Fibroblast of lung (primary cell): ENCODE results near the gene AGAP1. TPM values are rescaled to one million over a fixed set of nuclear protein-coding genes. Genes with fewer than 3 reads are reported as not detected.

ENCODE experiments used
- DNase-seq, 2 donors: peaks; one replicate each; pipeline versions ENCODE4 v3.0.0 to v3.0.0-alpha.2; 2010; ENCODE audit warnings: low read depth in 2 of 2
- H2AFZ ChIP-seq: 2 replicates; pipeline ENCODE4 v1.5.1; 2012; ENCODE audit warnings: low read length, control low read depth, inconsistent platforms
- H3K27ac ChIP-seq: 2 replicates; pipeline ENCODE4 v1.5.1; 2011; ENCODE audit warnings: low read length, control low read depth; ENCODE audit not compliant: insufficient read depth
- H3K27me3 ChIP-seq: 2 replicates; pipeline ENCODE4 v1.5.1; 2011; ENCODE audit warnings: mild to moderate bottlenecking, low read length; ENCODE audit not compliant: control insufficient read depth, insufficient read depth
- H3K36me3 ChIP-seq: 2 replicates; pipeline ENCODE4 v1.5.1; 2011; ENCODE audit warnings: low read length; ENCODE audit not compliant: control insufficient read depth, insufficient read depth
- H3K4me1 ChIP-seq: 2 replicates; pipeline ENCODE4 v1.5.1; 2011; ENCODE audit warnings: low read length; ENCODE audit not compliant: control insufficient read depth, insufficient read depth; ENCODE audit errors: extremely low read depth
- H3K4me2 ChIP-seq: 2 replicates; pipeline ENCODE4 v1.5.1; 2011; ENCODE audit warnings: low read length, control low read depth; ENCODE audit not compliant: insufficient read depth; ENCODE audit errors: extremely low read depth
- H3K4me3 ChIP-seq, 4 experiments: fragments of 200-600 bp in 1 of 4; sonication (generic) in 1 of 4; replicated peaks in 1 of 4; 2 replicates each; pipeline ENCODE4 v1.5.1; 2011 to 2016; ENCODE audit warnings: low read length in 4 of 4, low read depth in 3 of 4, mild to moderate bottlenecking in 3 of 4, control low read depth in 2 of 4, inconsistent platforms in 1 of 4, mixed read lengths in 1 of 4; ENCODE audit not compliant: insufficient read depth in 1 of 4; ENCODE audit errors: control extremely low read depth in 1 of 4
- H3K79me2 ChIP-seq: 2 replicates; pipeline ENCODE4 v1.5.1; 2012; ENCODE audit warnings: mild to moderate bottlenecking, low read length, inconsistent platforms; ENCODE audit not compliant: control insufficient read depth, insufficient read depth
- H3K9ac ChIP-seq: 2 replicates; pipeline ENCODE4 v1.5.1; 2011; ENCODE audit warnings: mild to moderate bottlenecking, low read length, control low read depth; ENCODE audit not compliant: insufficient read depth
- H3K9me3 ChIP-seq: 2 replicates; pipeline ENCODE4 v1.5.1; 2012; ENCODE audit warnings: low read depth, low read length; ENCODE audit not compliant: control insufficient read depth, insufficient read depth
- H4K20me1 ChIP-seq: 2 replicates; pipeline ENCODE4 v1.5.1; 2011; ENCODE audit warnings: low read length; ENCODE audit not compliant: control insufficient read depth, insufficient read depth; ENCODE audit errors: extremely low read depth
- CTCF ChIP-seq, 2 donors: IDR thresholded peaks in 1 of 2; conservative IDR thresholded peaks in 1 of 2; 1 replicate in 1 of 2; 2 replicates in 1 of 2; pipeline ENCODE4 v1.5.1; 2011 to 2012; ENCODE audit warnings: low read length in 2 of 2, control low read depth in 1 of 2, inconsistent platforms in 1 of 2, low read depth in 1 of 2, mild to moderate bottlenecking in 1 of 2
- EZH2 ChIP-seq: IDR thresholded peaks from 2 replicates; pipeline ENCODE4 v1.5.1; 2012; ENCODE audit warnings: low read length, control low read depth, mild to moderate bottlenecking; ENCODE audit errors: missing control alignments
- polyA plus RNA-seq, 2 donors: library from polyadenylated mRNA; depleted of rRNA in 1 of 2; stranded (reverse) in 1 of 2; unstranded in 1 of 2; fragments of >200 nt; gene quantifications; 2 replicates each; pipeline ENCODE4 v1.2.1, GENCODE V29; 2011 to 2012; ENCODE audit warnings: missing spikeins in 1 of 2
- total RNA-seq: library from RNA; depleted of rRNA; stranded (reverse); fragments of >200 nt; gene quantifications from 2 replicates; pipeline ENCODE4 v1.2.1, GENCODE V29; 2014

Gene AGAP1
- total and polyA plus RNA-seq, 2 donors (not counting 1 experiment from before 2014, with no cell fraction given) = 10.6 to 14.0 TPM

DNA sequence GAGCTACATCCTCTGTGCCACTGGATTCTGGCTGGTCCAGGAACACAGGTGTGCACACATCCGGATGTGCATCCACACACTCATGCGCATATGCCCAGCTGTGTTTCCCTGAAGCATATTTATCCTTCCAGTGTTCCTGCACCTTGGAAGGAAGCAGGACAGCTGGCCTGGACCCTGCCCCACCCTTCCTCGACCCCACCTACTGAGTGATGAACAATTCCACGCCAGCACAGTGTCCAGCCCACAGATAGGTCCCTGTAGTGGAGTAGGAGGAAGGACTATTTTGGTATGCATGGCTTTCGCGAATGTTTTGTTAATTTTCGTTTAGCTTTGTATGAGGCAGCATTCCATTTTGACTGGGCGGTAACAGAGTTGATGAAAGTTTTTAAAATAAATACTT is 211.5 kb downstream of the AGAP1 start:
- no peak overlapping the region for H3K4me3 ChIP-seq

DNA sequence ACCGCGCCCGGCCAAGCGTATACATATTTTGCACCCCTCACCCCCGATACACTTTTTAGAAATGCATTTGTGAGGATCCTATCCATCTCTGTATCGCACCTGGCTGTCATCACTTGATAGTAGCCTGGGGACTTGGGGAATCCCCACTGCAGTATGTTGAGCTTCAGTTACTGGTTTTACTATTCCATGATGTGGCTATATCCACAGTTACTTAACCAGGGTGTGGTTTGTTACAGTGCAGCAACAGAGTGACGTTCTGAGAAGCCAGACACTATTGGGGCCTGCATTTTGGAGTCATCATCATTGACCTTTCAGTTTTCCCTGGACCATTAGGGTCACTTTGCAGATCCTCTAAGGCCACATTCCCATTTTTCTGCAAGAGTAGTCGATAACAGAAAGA is 212.7 kb downstream of the AGAP1 start:
- Histone ChIP-seq H3K27me3 (no peaks in the 10 kb centered on the region), H2AFZ (no peak overlapping the region), H3K27ac (no peak overlapping the region), H3K9ac (no peak overlapping the region), H3K36me3 (no peaks in the 10 kb centered on the region), H3K4me1 (peaks cover 17% of the 10 kb centered on the region), H3K4me2 (no peak overlapping the region), H3K79me2 (peaks cover 6% of the 10 kb centered on the region), H3K9me3 (no peaks in the 10 kb centered on the region), H4K20me1 (no peaks in the 10 kb centered on the region), H3K4me3 (no peak overlapping the region)
- no peak for TF ChIP-seq CTCF (conservative IDR thresholded peaks at IDR 0.05 in 1 of 2, IDR thresholded peaks at IDR 0.05 in 1 of 2; ENCODE audit: low read depth in 1 of 2, low read length in 2 of 2)
- no peak for TF ChIP-seq EZH2
- no peak for DNase-seq

More for the DNA sequence above, 211.5 kb downstream of the AGAP1 start:
- no peak overlapping the region for H3K27ac ChIP-seq
- H3K9me3 ChIP-seq = no peaks in the 10 kb centered on the region
- no peak overlapping the region for H3K9ac ChIP-seq
- no peaks in the 10 kb centered on the region for H3K27me3 ChIP-seq
- no peak overlapping the region for H3K4me2 ChIP-seq
- peaks cover 6% of the 10 kb centered on the region for H3K79me2 ChIP-seq
- no peak overlapping the region for H2AFZ ChIP-seq
- no peak for DNase-seq
- no peak for TF ChIP-seq EZH2
- no peak for TF ChIP-seq CTCF (conservative IDR thresholded peaks at IDR 0.05 in 1 of 2, IDR thresholded peaks at IDR 0.05 in 1 of 2; ENCODE audit: low read depth in 1 of 2, low read length in 2 of 2)
- no peaks in the 10 kb centered on the region for H3K36me3 ChIP-seq
- peaks cover 17% of the 10 kb centered on the region for H3K4me1 ChIP-seq
- H4K20me1 ChIP-seq = no peaks in the 10 kb centered on the region

- DNase-seq = no peak
- Histone ChIP-seq H3K4me2 (no peak overlapping the region), H3K27ac (no peak overlapping the region), H3K4me1 (peaks cover 12% of the 10 kb centered on the region), H3K79me2 (peaks cover 6% of the 10 kb centered on the region), H3K27me3 (no peaks in the 10 kb centered on the region), H3K9me3 (no peaks in the 10 kb centered on the region), H4K20me1 (no peaks in the 10 kb centered on the region), H3K36me3 (no peaks in the 10 kb centered on the region), H2AFZ (no peak overlapping the region), H3K9ac (no peak overlapping the region), H3K4me3 (no peak overlapping the region)
- TF ChIP-seq EZH2 = no peak
- no peak for TF ChIP-seq CTCF (conservative IDR thresholded peaks at IDR 0.05 in 1 of 2, IDR thresholded peaks at IDR 0.05 in 1 of 2; ENCODE audit: low read depth in 1 of 2, low read length in 2 of 2)
Observed at GRCh38 chr2:235707411-235708096, 213.7 kb downstream of the AGAP1 start.
